KBM-7 (cell line): ENCODE measurements around the gene RIPOR2.

Experiments used
- DNase-seq: peaks from one replicate; pipeline ENCODE4 v3.0.0-alpha.2; 2015
- in situ Hi-C: fragments of 300-500 bp; cut with MboI; formaldehyde crosslinking; loops from 2 replicates; pipeline ENCODE4 v1.14.3; 2020; ENCODE audit warnings: low sequenced_read_pairs, low pct_unique_long_range_greater_than_20kb, mixed read lengths

Gene RIPOR2

GRCh38 chr6:24909241-24910216, 26.2 kb downstream of the RIPOR2 start:
- in situ Hi-C loops = no loop called here
- DNase-seq = no peak

DNA sequence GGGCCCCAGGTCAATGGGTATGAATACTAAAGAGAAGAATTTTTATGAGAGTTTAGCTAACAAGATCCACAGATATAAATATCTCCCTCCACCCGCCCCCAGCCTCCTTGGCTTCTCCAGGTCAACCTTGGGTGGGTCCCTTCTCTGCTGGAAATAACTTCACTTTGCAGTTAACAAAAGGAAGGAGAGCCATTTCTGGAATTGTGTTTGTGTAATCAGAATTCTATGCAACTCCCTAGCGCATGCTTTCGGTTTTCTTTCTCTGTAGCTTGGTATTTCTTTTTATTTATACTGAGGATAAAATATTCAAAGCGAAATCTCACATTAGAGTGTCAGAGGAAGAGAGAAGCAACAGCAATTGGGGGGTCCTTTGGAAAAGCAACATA, 27.1 kb downstream of the RIPOR2 start:
- in situ Hi-C loops = no loop called here
- no peak for DNase-seq

GRCh38 chr6:24907919-24908649, 27.7 kb downstream of the RIPOR2 start:
- DNase-seq = no peak
- in situ Hi-C loops = no loop called here

GRCh38 chr6:24906314-24906713, 29.4 kb downstream of the RIPOR2 start:
- DNase-seq = no peak
- in situ Hi-C loops = no loop called here

- no peak for DNase-seq
- in situ Hi-C loops = no loop called here
Measured at GRCh38 chr6:24905483-24905882, 30.3 kb downstream of the RIPOR2 start.

DNA sequence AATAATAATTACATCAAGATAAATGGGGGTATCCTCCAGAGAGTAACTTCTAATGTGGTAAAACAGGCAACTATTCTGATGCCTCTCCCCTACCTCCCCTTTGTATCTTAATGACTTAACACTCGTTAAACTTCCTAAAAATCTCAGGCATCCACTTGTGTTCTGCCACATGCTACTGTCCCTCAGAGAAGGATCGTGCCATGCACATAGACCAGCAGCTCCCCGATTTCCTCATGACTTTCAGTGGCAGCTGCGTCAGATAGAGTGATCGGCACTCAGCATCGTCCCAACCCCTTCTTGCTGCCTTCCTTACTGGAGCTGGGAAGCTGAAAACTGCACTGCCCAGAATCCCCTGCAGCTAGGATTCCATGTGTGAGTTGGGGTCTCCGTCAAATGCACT, 32.1 kb downstream of the RIPOR2 start:
- in situ Hi-C loops = no loop called here
- no peak for DNase-seq

- in situ Hi-C loops = no loop called here
- no peak for DNase-seq
Measured at GRCh38 chr6:24902782-24903181, 33.0 kb downstream of the RIPOR2 start.

DNA sequence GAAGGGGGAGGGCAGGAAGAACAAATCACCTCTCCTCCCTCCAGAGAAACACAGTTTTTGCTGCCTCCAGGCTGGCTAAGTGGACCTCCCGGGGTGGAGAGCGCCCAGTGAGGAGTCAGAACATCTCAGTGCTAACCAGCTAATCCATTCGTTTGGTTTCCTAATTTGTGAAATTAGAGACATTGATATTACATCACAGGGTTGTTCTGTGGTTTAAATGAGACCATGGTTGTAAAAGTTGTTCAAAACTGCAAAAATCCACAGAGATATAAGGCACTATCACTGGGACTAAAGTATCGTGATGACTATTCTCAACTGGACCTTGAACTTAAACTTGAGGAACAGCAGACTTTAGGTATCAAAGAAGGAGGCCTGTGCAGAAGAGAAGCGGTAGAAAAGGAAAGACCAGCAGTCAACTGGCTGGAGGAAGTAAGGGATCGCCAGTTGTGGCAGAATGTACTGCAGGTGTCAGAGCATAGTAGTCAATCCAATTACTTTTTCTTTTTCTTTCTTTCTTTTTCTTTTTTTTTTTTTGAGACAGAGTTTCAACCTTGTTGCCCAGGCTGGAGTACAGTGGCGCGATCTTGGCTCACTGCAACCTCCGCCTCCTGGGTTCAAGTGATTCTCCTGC, 33.9 kb downstream of the RIPOR2 start:
- in situ Hi-C loops = no loop called here
- DNase-seq = no peak

DNA sequence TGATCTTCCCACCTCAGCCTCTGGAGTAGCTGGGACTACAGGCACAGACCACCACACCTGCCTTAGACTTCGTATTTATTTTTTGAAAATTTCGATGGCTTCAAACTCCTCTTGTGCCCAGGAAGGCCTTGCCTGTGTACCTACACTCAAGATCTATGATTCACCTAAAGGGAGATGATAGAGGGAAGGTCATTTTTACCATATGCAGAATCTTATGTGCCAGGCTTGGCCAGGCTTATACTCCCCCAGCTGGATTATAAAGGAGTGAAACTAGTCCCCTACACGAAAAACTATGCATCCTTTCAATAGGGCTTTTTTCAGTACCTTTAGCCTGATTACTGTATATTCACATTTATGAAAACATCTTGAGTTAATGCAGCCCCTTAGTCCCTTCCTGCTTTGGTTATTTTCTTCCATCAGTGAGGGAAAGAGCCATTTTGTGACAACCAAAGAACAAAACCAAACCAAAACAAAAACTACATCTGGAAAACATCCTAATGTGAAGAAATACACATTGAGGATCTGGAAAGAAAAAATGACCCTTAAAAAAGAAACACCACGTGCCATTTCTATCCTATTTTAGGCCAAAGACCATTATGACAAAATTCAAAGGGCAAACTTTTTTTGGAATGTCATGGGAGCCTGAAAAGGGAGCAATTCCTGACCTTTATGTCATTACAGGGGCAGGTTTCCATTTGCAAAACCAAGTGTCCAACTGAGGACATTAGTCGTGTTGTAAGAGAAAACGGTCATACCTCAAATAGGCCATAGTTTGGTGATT, 34.7 kb downstream of the RIPOR2 start:
- in situ Hi-C loops = no loop called here
- no peak for DNase-seq

DNA sequence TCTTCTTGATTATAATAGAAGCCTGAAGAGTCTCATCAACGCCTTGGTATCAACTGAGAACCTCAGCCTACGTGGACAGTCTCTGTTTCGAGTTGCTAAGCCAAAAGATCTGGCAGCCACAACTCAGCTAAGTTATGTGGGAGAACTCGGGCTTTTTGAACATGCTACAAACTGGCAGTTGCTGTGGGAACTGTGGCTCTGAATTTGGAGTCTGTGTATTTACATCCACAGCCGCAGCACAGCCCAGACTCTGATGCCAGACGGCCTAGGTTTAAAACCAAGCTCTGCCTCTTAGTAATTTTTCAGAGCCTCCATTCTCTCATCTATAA, 35.8 kb downstream of the RIPOR2 start:
- DNase-seq = no peak
- in situ Hi-C loops = no loop called here

GRCh38 chr6:24899136-24899996, 36.4 kb downstream of the RIPOR2 start:
- DNase-seq = no peak

DNA sequence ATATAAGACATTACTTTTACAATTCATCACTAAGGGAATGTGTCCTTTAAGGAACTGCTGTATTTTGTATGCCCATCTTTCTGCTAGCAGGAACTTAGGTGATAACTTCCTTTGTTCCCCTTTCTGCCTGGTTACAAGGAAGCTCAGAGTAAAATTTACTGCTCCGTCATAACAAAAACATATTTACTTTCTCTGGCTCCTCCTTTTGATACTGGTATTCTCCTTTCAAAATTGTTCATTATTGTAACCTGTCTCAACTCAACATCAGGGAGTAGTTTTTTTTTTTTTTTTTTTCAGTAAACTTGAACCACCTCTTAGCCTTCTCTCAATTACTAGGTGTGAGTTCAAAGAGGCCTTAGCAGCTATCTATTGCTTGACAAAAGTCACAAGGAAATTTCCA, 37.1 kb downstream of the RIPOR2 start:
- in situ Hi-C loops = no loop called here

More at GRCh38 chr6:24899136-24899996, 36.4 kb downstream of the RIPOR2 start:
- in situ Hi-C loops = no loop called here

GRCh38 chr6:24897186-24897585, 38.6 kb downstream of the RIPOR2 start:
- no peak for DNase-seq
- in situ Hi-C loops = no loop called here

More for the DNA sequence above, 37.1 kb downstream of the RIPOR2 start:
- no peak for DNase-seq

DNA sequence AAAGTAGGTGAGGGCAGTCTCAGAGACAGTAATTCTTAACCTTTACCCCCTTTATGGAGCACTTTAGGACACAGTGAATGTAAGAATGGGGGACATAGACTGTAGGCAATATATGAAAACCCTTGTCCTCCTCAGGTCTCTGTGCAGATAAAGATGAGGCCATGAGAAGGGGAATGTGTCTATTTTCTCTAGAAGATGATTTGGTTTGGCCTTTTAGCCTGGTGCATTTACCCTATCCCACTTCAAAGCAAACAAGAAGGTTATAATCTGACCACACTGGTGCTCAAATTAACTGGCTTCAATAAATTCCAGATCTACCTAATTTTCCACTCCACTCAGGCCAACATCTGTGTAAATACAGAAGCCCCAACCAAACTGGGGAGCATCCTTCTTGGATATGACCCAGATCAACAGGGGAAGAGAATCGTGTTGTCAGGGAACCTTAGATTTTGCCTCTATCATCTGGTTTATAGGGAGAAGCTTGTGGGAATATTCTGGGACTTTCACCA, 42.4 kb downstream of the RIPOR2 start:
- no peak for DNase-seq
- in situ Hi-C loops = no loop called here

GRCh38 chr6:24891004-24891403, 44.8 kb downstream of the RIPOR2 start:
- DNase-seq = no peak
- in situ Hi-C loops = no loop called here

GRCh38 chr6:24890471-24890870, 45.3 kb downstream of the RIPOR2 start:
- in situ Hi-C loops = no loop called here
- DNase-seq = no peak

GRCh38 chr6:24888715-24889370, 46.9 kb downstream of the RIPOR2 start:
- in situ Hi-C loops = no loop called here
- DNase-seq = no peak
